SIG-M5 treated with dmso at 0.1 percent for 504 hours (cell line): ENCODE results near the gene ZNF423.
"Not testable (repeated sequence)": the region's sequence is repeated elsewhere in the genome, so short reads cannot be mapped to it uniquely, and the experiment has no call there.

Source experiments
- DNase-seq: peaks from one replicate; lab custom pipeline; 2025; ENCODE audit not compliant: unreplicated experiment; lab: John Stamatoyannopoulos, UW

The ZNF423 gene

GRCh38 chr16:49699841-49700175 lies 156.1 kb downstream of the ZNF423 start:
- no peak for DNase-seq

- DNase-seq = no peak
Measured at GRCh38 chr16:49698931-49699840, 156.7 kb downstream of the ZNF423 start.

DNA sequence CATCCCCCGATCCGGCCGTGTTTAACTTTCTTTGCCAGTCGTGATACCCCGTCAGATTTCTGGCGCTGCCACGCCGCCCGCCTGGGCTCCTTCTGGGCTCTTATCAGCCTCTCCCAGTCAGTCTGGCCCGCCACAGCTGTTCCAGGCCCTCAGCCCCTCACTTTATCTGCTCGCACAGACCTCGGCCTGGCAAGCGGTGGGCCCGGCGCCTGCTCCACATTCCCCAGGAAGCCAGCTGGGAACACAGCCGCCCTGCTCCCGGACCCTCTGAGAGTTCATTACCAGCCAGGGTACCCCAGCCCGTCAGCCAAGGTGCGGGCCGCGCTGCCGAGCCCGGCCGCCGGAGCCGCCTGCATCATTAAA lies 157.5 kb downstream of the ZNF423 start:
- DNase-seq = no peak

- no peak for DNase-seq
Measured at GRCh38 chr16:49697631-49698452, 158.1 kb downstream of the ZNF423 start.

- DNase-seq = no peak
Measured at GRCh38 chr16:49696414-49697101, 159.4 kb downstream of the ZNF423 start.

GRCh38 chr16:49695782-49696413 lies 160.0 kb downstream of the ZNF423 start:
- no peak for DNase-seq

- DNase-seq = no peak
Measured at GRCh38 chr16:49693445-49693844, 162.5 kb downstream of the ZNF423 start.

DNA sequence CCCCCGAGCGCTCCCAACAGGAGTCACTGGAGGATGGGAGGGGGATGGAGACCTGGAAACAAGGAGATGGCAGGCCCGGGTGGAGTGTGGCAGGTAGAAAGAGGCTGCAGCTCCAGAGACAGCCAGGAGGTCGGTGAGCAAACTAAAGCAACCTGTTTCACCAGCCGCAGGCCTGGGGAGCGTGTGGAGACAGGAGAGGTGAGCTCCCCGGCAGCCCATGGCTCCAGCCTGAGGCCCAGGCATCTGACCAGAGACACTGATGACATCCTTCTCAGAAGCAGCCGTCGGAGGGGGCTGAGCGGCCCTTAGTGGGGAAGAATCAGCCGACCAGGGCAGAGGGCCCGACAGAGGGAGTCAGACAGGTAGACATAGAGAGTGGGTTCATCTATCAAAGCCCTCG lies 165.1 kb downstream of the ZNF423 start:
- DNase-seq = no peak

GRCh38 chr16:49688036-49688697 lies 167.7 kb downstream of the ZNF423 start:
- DNase-seq = no peak

DNA sequence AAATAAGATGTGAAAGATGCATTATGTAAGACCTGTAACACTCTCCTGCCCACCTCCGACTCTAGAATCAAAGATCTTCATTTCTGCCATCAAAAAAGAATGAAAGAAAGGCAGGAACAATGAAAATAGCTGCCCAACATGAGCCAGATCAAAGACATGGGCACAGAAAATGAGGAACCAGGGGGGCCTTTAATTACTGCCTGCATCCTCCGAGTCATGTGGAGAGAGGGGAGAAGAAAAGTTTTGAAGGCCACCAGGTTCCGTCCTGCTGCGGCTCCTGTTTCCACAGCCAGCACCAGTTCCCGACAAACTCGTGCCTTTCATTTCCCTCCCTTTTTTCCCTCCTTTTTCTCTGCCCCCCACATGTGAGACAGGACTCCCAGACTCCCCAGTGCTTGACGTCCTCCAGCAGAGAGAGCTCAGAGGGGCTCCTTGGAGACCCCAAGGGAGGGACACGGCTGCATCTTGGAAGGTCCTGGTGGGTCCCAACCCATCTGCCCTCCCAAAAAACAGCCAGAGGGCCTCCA lies 168.4 kb downstream of the ZNF423 start:
- DNase-seq = no peak

DNA sequence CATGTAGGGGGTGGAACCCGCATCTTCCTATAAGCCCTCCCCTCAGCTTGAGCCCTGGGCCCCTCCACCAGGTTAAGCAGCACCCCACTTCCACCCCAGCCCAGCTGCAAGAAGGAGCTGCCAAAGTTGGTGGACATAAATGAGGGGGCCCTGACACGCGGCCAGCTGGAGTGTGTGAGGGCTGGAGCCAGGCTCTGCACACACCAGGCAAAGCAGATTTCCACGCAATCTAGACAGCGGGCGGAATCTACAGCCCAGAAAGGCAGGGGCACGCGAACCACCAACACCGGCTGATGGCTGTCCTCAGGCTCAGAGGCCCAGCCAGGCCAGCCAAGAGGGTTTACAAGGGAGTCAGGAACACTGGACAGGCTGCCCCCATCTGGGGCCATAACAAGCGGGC lies 171.2 kb downstream of the ZNF423 start:
- DNase-seq = no peak

DNA sequence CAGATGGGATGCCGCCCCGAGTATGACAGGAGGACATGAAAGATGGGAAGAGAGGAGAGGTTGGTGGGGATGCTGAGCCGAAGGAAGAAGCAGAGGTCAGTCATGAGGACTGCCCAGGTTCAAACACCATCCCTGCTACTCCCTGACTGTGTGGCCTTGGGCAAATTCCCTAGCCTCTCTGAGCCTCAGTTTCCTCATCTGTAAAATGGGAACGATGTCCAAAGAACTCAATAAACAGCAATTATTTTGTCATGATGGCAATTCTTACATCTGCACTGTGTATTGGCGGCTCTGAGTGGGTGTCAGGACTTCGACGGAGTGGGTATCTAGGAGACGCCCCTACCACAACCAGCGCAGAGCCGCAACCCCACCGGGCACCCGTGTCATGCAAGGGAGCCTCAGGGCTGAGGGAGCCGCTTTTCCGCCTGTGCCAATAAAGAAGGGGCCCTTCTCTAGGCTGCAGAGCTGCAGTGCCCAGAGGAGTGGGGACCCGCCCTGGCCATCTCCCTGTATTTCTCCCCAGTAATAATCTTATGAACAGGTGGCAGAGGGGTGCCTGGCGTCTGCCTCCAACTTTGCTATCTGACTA lies 173.2 kb downstream of the ZNF423 start:
- DNase-seq = no peak

DNA sequence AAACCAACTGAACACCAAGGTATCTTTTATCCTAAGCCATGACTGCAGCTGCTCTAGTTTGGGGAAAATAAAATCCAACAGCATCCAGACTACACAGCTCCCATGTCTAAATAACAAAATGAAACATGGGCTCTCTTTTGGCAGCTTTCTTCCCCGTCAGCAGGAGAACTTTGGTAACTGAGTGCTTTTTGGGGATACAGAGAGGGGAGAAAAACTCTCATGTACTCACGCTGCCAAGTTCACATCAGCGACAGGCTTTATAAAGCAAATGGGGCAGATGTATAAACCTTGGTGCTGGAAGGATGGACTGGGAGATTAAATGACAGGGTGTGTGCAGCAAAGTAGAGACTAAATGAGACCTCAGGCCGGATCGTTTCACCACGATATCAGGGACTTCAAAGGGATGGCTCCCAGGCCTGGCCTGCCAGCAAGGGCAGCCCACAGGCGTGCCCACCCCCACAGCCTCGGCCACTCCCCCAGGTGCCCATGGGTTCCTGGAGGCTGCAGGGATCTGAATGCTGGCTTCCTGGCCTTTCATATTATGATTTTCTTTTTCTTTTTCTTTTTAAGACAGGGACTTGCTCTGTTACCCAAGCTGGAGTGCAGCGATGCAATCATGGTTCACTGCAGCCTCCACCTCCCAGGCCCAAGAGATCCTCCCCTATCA lies 174.6 kb downstream of the ZNF423 start:
- no peak for DNase-seq

- no peak for DNase-seq
Measured at GRCh38 chr16:49679095-49679494, 176.8 kb downstream of the ZNF423 start.

DNA sequence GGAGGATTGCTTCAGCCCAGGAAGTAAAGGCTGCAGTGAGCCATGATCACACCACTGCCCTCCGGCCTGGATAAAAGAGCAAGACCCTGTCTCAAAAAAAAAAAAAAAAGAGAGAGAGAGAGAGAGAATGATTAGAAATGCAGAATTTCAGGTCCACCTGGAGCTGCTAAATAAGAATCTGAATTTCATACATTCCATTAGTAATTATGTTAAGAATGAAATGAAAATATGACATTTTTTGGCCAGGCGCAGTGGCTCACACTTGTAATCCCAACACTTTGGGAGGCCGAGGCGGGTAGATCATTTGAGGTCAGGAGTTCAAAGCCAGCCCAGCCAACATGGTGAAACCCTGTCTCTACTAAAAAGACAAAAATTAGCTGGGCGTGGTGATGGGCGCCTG lies 178.3 kb downstream of the ZNF423 start:
- not testable (repeated sequence) for DNase-seq

GRCh38 chr16:49675413-49675812 lies 180.5 kb downstream of the ZNF423 start:
- no peak for DNase-seq

GRCh38 chr16:49674990-49675389 lies 180.9 kb downstream of the ZNF423 start:
- DNase-seq = no peak

DNA sequence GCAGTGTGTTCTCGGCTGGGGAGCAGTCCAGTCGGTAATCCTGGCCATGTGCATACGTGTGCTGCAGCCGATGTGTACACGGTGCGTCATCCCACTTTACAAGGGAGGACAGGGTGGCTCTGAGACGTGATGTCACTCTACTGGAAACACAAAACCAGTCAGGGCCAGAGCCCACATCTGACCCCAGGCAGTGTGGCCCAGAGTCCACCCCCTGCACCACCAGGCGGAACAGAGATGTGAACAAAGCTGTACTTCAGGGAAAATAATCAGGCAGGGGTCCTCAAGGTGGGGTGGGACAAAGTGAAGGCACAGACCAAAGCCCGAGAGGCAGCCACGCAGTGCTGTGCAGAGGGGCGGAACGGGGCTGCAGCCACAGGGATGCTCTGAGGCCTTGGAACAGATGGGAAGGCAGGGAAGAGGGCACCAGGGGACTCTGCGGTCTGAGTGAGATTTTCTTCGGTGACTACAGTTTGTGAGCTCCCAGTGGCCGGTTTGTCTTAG lies 181.5 kb downstream of the ZNF423 start:
- no peak for DNase-seq

DNA sequence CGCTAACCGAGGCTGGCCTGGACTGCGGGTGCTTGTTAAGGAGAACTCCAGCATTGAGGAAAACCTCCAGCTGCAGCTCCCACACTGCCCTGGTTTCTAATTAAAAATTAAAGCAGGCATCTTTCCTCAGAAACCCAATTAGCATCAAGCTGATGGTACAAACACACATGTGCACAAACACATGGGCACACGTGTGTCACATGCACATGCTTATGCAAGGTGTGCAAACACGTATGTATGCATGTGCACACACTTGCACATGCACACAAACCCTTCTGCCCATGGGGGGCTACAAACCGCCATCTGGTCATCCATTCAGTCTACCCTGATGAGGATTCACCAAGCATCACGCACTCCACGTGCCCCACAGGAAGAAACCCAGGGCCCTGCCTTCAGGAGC lies 182.5 kb downstream of the ZNF423 start:
- no peak for DNase-seq
